ENCODE data around the gene SLC7A8. TPM values are rescaled to one million over a fixed set of nuclear protein-coding genes. Genes with fewer than 3 reads are reported as not detected.

The SLC7A8 gene
- total RNA-seq, 6 donors from 2014 or later: 30.4 to 58.2 (median 42.0) TPM

DNA sequence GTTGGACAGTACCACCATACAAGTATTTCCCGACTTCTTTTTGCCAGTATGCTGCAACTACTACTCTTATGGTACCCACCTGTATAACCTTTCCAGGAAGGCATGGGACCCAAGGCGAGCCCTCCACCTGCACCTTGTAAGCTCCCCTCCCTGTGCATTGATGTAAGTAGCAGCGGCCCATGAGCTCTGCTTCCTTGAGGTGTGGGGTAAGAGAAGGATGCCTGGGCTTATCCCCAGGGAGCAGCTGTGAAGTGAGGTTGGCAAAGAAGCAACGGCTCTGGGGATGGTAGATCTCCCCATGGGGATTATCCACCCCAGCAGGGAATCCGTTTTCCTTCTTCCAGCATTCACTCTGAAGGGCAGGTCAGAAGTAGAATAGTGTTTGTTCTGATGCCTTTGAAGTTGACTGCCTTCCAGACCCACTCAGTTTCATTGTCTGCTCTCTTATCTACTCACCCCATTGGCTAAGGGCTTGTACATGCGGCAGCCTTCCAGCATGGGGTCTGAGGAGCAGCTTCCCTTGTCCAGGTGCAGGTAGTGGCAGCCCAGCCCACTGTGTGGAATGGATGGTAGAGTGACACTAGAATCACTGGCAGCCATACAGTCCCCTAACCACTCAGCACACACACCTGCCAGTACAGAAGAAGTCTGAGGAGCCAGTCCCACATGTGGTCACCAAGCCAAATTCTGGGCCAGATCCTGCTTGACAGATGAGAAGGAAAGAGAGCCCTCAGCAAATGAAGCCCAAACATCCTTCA lies 82.1 kb downstream of the SLC7A8 start:
- Histone ChIP-seq H3K36me3 (peaks cover 0 to 24% (median 9%) of the 10 kb centered on the region in 4 donors), H3K4me3 (no peak overlapping the region), H3K27me3 (no peaks in the 10 kb centered on the region), H3K27ac (no peak overlapping the region), H3K9me3 (no peaks in the 10 kb centered on the region), H3K4me1 (peaks cover 9 to 33% (median 17%) of the 10 kb centered on the region in 4 donors)
- 90% methylated on average over 6 of the region's 6 CpGs for WGBS, 2 donors
- DNase-seq (no peak), ATAC-seq (ENCODE audit: low FRiP score in 2 of 2) (no peak)
- TF ChIP-seq POLR2A (IDR thresholded peaks at IDR 0.05): no peak
- TF ChIP-seq, protein P1, sequence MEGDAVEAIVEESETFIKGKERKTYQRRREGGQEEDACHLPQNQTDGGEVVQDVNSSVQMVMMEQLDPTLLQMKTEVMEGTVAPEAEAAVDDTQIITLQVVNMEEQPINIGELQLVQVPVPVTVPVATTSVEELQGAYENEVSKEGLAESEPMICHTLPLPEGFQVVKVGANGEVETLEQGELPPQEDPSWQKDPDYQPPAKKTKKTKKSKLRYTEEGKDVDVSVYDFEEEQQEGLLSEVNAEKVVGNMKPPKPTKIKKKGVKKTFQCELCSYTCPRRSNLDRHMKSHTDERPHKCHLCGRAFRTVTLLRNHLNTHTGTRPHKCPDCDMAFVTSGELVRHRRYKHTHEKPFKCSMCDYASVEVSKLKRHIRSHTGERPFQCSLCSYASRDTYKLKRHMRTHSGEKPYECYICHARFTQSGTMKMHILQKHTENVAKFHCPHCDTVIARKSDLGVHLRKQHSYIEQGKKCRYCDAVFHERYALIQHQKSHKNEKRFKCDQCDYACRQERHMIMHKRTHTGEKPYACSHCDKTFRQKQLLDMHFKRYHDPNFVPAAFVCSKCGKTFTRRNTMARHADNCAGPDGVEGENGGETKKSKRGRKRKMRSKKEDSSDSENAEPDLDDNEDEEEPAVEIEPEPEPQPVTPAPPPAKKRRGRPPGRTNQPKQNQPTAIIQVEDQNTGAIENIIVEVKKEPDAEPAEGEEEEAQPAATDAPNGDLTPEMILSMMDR (IDR thresholded peaks at IDR 0.05): no peak
- TF ChIP-seq POLR2AphosphoS5 (IDR thresholded peaks at IDR 0.05): no peak
- TF ChIP-seq EP300 (IDR thresholded peaks at IDR 0.05): no peak

DNA sequence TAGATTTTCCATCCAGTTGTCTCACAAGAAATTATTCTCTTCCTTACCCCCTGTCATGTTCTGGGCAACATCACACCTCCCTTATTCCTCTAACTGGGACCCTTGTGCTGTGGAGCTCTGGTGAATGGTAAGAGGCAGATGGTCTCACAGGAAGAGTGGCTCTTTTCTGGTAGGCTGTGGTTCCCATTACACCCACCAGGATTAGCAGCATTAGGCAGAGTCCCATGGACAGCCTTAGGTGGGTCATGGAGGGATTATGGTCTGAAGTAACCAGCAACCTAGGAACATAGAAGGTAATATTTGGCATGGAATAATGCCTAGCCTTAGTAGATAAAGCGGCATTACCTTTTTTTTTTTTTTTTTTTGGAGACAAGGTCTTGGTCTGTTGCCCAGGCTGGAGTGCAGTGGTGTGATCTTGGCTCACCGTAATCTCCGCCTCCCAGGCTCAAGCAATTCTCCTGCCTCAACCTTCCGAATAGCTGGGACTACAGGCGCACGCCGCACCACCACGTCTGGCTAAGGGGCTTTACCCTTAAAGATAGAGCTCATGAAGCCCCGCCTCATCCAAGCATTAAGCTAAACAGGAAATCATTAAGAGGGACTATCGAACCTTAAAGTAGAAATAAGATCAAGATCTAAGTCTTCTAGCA lies 84.1 kb downstream of the SLC7A8 start:
- Histone ChIP-seq H3K4me3 (no peak overlapping the region), H3K36me3 (peaks cover 0 to 24% (median 9%) of the 10 kb centered on the region in 4 donors), H3K9me3 (no peaks in the 10 kb centered on the region), H3K27ac (peak overlapping the region in 2 of 4 donors; percentile 9 to 68), H3K4me1 (peaks cover 9 to 30% (median 12%) of the 10 kb centered on the region in 4 donors), H3K27me3 (no peaks in the 10 kb centered on the region)
- peak in 1 of 2 donors; percentile 50 for TF ChIP-seq POLR2AphosphoS5 (IDR thresholded peaks at IDR 0.05)
- TF ChIP-seq, protein P1 (IDR thresholded peaks at IDR 0.05): no peak
- DNase-seq (peak in 1 of 2 donors; percentile 65), ATAC-seq (ENCODE audit: low FRiP score in 2 of 2) (no peak)
- 72 to 81% methylated on average over 10 of the region's 10 CpGs for WGBS, 2 donors

DNA sequence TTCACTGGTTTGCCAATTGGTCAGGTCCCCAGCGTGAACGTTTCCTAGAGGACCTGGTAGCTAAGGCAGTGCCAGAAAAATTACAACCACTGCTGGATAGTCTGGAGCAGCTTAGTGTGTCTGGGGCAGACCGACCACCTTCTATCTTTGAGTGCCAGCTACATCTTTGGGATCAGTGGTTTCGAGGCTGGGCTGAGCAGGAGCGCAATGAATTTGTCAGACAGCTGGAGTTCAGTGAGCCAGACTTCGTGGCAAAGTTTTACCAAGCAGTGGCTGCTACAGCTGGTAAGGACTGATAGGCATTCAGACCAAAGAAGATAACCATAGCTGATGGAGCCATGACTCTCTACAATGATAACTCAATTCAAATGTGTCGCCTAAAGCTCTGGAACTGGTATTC lies 85.7 kb downstream of the SLC7A8 start:
- H3K27me3 ChIP-seq: no peaks in the 10 kb centered on the region
- H3K4me1 ChIP-seq: peaks cover 22 to 45% (median 26%) of the 10 kb centered on the region in 4 donors
- peaks cover 0 to 28% (median 12%) of the 10 kb centered on the region in 4 donors for H3K36me3 ChIP-seq
- no peak overlapping the region for H3K27ac ChIP-seq
- no peak for TF ChIP-seq POLR2AphosphoS5 (IDR thresholded peaks at IDR 0.05)
- TF ChIP-seq EP300 (IDR thresholded peaks at IDR 0.05): no peak
- TF ChIP-seq POLR2A (IDR thresholded peaks at IDR 0.05): no peak
- TF ChIP-seq, protein P1 (IDR thresholded peaks at IDR 0.05): no peak
- DNase-seq (no peak), ATAC-seq (ENCODE audit: low FRiP score in 2 of 2) (no peak)
- no peak overlapping the region for H3K4me3 ChIP-seq
- H3K9me3 ChIP-seq: no peaks in the 10 kb centered on the region
- 87 to 90% methylated on average over 7 of the region's 7 CpGs for WGBS, 2 donors

DNA sequence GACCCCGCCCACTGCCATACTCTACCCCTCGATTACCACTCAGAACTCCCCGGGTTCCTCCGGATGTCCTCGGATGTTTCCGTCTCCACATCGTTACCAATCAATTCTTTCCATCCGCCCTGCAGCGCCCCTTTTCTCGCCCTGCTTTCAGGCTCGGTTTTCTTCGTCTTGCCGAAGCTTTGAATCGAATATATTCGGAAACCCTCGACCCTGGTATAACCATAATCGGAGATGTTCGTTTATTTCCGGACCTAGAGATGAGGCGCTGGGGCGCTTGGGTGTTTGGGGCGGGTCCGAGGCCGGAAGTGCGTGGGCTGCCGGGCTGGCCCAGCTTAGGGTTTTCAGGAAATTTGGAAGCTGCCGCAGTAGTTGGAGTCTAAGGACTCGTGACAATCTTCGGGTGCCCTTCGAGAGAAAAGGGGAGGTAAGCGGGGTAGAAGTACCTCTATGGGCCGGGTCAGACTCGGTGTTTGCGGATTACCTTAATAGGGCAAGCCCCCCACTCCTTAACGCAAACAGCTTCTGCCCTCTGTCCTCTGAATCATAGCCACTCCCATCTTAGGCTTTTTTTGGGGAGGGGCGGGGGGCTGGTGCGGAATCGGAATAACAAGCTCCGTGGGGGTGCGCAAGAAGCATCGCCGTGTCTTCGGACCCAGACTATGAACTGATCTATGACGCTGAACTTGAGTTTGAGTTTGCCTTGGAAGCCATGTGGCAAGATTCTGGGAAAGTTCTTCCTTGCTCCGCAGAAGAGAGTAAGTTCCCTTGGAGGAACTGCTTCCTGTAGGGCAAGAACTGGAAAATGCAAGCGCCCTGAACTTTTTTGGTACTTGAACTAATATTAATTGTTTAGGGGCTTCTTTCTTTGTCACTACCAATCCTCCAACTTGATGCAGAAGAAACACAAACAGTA lies 88.0 kb downstream of the SLC7A8 start, which contains the start of gene C14orf119:
TSS of gene C14orf119 (plus strand) at position 310 of the 913 bp plus-strand sequence. CDS start 2,154 bp downstream, outside the sequence.
- no peaks in the 10 kb centered on the region for H3K9me3 ChIP-seq
- peak within 1 kb of the TSS; percentile 91 to 100 (median 99) for H3K27ac ChIP-seq
- TF ChIP-seq, protein P1 (IDR thresholded peaks at IDR 0.05): peak in 1 of 6 experiments; percentile 5
- TF ChIP-seq EP300 (IDR thresholded peaks at IDR 0.05): peak in 1 of 4 donors; percentile 3
- peak; percentile 64 to 85 (median 74) for TF ChIP-seq POLR2A (IDR thresholded peaks at IDR 0.05)
- TF ChIP-seq POLR2AphosphoS5 (IDR thresholded peaks at IDR 0.05): peak; percentile 84 to 91
- ATAC-seq (ENCODE audit: low FRiP score in 2 of 2) (peak; percentile 96 to 99), DNase-seq (peak; percentile 96 to 99)
- H3K4me1 ChIP-seq: peaks cover 25 to 68% (median 36%) of the 10 kb centered on the region in 4 donors
- H3K4me3 ChIP-seq: peak within 1 kb of the TSS; percentile 74 to 85 (median 82)
- H3K36me3 ChIP-seq: peaks cover 0 to 51% (median 20%) of the 10 kb centered on the region in 4 donors
- H3K27me3 ChIP-seq: no peaks in the 10 kb centered on the region
- 1% methylated on average over 41 to 46 of the region's 46 CpGs for WGBS, 2 donors
